HG03432 (cell line): ENCODE data around the gene TBK1.
"Not testable (repeated sequence)": the region's sequence is repeated elsewhere in the genome, so short reads cannot be mapped to it uniquely, and the experiment has no call there.

Experiments used
- ATAC-seq: cut with Tn5 transposase; IDR thresholded peaks from one replicate; pipeline ENCODE4 v1.9.1; 2021; ENCODE audit warnings: mild to moderate bottlenecking, moderate library complexity; ENCODE audit not compliant: unreplicated experiment

The TBK1 gene

DNA sequence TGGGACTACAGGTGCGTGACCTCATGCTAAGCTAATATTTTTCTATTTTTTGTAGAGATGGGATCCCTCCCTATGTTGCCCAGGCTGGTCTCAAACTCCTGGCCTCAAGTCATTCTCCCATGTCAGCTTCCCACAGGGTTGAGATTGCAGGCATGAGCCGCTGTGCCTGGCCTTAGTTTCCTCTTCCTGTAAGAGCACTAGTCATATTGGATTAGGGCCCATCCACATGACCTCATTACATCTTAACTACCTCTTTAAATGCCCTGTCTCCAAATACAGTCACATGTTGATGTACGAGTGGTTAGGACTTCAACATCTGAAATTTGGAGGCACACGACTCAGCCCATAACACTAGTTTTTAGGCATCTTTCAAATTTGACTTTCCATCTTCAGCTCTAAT is 86.2 kb downstream of the TBK1 start:
- ATAC-seq = no peak

DNA sequence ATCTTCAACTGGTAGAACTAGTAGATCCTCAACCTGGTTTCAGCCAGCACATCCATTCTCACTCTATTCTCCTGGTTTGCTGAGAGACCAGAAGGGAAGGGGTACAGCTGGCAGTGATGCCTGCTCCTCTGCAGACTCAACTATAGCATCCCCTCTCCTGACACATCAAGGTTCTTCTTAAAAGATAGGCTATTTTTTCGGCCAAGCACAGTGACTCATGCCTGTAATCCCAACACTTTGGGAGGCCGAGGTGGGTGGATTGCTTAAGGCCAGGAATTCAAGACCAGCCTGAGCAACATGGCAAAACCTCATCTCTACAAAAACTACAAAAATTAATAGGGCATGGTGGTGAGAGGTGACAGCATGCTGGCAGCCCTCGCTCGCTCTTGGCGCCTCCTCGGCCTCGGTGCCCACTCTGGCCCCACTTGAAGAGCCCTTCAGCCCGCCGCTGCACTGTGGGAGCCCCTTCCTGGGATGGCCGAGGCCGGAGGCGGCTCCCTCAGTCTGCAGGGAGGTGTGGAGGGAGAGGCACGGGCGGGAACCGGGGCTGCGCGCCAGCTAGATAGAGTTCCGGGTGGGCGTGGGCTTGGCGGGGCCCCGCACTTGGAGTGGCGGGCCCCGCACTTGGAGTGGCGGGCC is 90.6 kb downstream of the TBK1 start:
- not testable (repeated sequence) for ATAC-seq

GRCh38 chr12:64544371-64545080 is 92.6 kb downstream of the TBK1 start:
- ATAC-seq = no peak

DNA sequence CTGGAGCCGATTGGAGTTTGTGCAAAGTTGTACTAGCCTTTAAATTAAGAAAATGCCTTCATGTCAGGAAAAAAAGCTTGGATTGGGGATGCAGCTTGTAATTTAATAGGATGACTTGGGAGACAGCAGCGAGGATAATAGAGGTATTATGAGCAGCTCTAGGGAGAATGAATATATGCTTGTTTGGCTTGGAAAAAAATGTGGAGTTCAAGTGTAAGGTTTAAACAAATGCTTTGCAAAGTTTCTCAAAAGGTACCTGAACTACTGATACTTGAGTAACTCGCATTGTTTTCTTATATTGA is 93.1 kb downstream of the TBK1 start:
- ATAC-seq = no peak

GRCh38 chr12:64549108-64549507 is 97.2 kb downstream of the TBK1 start:
- ATAC-seq = no peak

- ATAC-seq = no peak
These were observed 98.8 kb downstream of the TBK1 start for GRCh38 chr12:64550755-64551154.

GRCh38 chr12:64551676-64552075 is 99.8 kb downstream of the TBK1 start:
- ATAC-seq = no peak
